H1 (cell line): Measurements from ENCODE around the gene ZNF532. TPM values are rescaled to one million over a fixed set of nuclear protein-coding genes. Genes with fewer than 3 reads are reported as not detected.

ENCODE experiments used
- RFX5 ChIP-seq: IDR thresholded peaks from 2 replicates; pipeline ENCODE4 v1.6.1; 2011; ENCODE audit warnings: low read depth, low read length, improper control_type of control experiment, borderline replicate concordance
- polyA plus RNA-seq, 7 experiments: library from polyadenylated mRNA; depleted of rRNA in 3 of 7; stranded (reverse) in 5 of 7; unstranded in 2 of 7; fragments of >200 nt in 5 of 7; fragments of 200-250 nt in 2 of 7; gene quantifications; 1 replicate in 5 of 7; 2 replicates in 1 of 7; 4 replicates in 1 of 7; pipeline versions ENCODE4 v1.2.1 to v1.2.3, GENCODE V29; 2011 to 2013; ENCODE audit warnings: missing spikeins in 2 of 7, mixed read lengths in 2 of 7
- total RNA-seq: library from RNA; stranded (reverse); fragmentation: NEBNext Ultra II Directional; extraction: Animal tissue kit (Norgen Biotek cat#: 25700); gene quantifications from 2 replicates; pipeline ENCODE4 v1.2.1, GENCODE V29; 2021

The ZNF532 gene
- total and polyA plus RNA-seq, 2 of the 8 experiments (the other 6 are each of a cell fraction or from before 2014, with no cell fraction given), result 143 to 240 TPM

DNA sequence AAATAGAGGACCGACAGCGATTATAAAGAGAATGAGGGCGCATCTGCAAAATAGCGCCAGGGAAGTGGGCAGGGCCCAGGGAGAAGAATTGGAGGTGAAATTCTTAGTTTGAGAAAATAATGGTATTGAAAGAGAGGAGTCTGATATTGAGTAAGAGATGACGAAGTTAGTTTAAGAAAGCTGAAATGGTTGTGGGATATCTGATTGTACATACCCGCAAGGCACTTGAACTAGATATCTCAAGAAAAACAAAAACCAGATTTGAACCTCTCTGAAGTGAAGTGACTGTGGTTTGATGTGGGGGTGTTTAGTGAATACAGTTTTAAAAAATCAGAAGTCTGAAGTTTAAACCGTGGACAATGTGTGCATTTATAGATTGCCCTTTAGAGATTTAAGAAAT, 38.9 kb downstream of the ZNF532 start (continued):
- TF ChIP-seq RFX5, result no peak
- TF ChIP-seq, all 59 proteins: peak for 0
